CD4-positive, alpha-beta T cell treated with Interleukin-4 for 4 hours (primary cell): Measurements from ENCODE around the gene MTHFSD.

ENCODE experiments used
- DNase-seq: peaks from one replicate; pipeline ENCODE4 v3.0.0-alpha.2; 2020

Gene MTHFSD

GRCh38 chr16:86569701-86570447 is 14.8 kb upstream of the MTHFSD start:
- DNase-seq, result no peak

- no peak for DNase-seq
Measured at GRCh38 chr16:86568677-86569623, 13.9 kb upstream of the MTHFSD start.

- DNase-seq, result no peak
Measured at GRCh38 chr16:86567701-86568581, 12.9 kb upstream of the MTHFSD start.

GRCh38 chr16:86566966-86567700 is 12.1 kb upstream of the MTHFSD start:
- DNase-seq, result no peak

- no peak for DNase-seq
Measured at GRCh38 chr16:86566601-86566965, 11.5 kb upstream of the MTHFSD start, which contains the start of gene FOXC2. Gene FOXC2, plus strand, starts transcription at chr16:86566829. Its CDS starts 507 bp downstream, at chr16:86567336.

GRCh38 chr16:86565644-86566511 is 10.8 kb upstream of the MTHFSD start:
- no peak for DNase-seq

GRCh38 chr16:86565181-86565631 is 10.2 kb upstream of the MTHFSD start:
- DNase-seq, result no peak

- peak; percentile 84 for DNase-seq
Measured at GRCh38 chr16:86563469-86564345, 8.7 kb upstream of the MTHFSD start.

- no peak for DNase-seq
Measured at GRCh38 chr16:86562356-86562755, 7.3 kb upstream of the MTHFSD start.

- DNase-seq, result no peak
Measured at GRCh38 chr16:86559802-86560305, 4.8 kb upstream of the MTHFSD start.

GRCh38 chr16:86558355-86559193 is 3.5 kb upstream of the MTHFSD start:
- DNase-seq, result no peak

GRCh38 chr16:86557587-86557986 is 2.6 kb upstream of the MTHFSD start:
- DNase-seq, result no peak

- DNase-seq, result no peak
Measured at GRCh38 chr16:86556576-86556975, 1.5 kb upstream of the MTHFSD start.

- no peak for DNase-seq
Measured at GRCh38 chr16:86555704-86556075, 655 bp upstream of the MTHFSD start.

GRCh38 chr16:86554599-86554916 is 477 bp downstream of the MTHFSD start:
- DNase-seq, result no peak

GRCh38 chr16:86553356-86553755 is 1.7 kb downstream of the MTHFSD start:
- DNase-seq, result no peak

- DNase-seq, result no peak
Measured at GRCh38 chr16:86550281-86550680, 4.8 kb downstream of the MTHFSD start.

- no peak for DNase-seq
Measured at GRCh38 chr16:86549893-86550190, 5.2 kb downstream of the MTHFSD start.
